ENCODE data around the gene SLITRK3. TPM values are rescaled to one million over a fixed set of nuclear protein-coding genes. Genes with fewer than 3 reads are reported as not detected.

The SLITRK3 gene
- total RNA-seq, 1 donor from 2014 or later = not detected

DNA sequence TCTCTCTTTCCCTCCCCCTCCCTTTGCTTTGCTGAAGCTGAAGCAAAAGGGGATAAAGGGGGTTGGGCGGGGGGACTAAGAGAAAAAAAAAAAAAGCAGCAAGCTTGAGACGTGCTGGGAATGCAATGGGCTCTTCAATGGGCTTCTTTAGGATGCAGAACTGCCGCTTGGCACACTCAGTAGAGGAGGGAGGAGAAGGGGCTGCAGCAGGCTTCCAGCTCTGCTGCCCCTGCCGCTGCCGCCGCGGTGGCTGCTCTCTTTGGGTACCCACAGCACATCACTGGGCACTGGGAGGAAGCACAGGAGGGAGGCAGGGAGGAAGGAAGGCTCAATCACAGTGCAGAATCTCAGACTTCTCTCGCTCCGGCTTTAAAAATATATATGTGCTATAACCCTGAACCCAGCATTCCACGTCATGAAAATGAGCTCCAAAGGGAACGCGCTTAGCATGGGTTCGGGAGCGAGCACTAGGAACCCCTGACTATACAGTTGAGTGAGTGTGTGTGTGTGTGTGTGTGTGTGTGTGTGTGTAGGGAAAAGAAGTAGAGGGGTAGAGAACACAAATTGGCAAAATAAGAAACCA, 3.5 kb downstream of the SLITRK3 start:
- TF ChIP-seq, protein P1, sequence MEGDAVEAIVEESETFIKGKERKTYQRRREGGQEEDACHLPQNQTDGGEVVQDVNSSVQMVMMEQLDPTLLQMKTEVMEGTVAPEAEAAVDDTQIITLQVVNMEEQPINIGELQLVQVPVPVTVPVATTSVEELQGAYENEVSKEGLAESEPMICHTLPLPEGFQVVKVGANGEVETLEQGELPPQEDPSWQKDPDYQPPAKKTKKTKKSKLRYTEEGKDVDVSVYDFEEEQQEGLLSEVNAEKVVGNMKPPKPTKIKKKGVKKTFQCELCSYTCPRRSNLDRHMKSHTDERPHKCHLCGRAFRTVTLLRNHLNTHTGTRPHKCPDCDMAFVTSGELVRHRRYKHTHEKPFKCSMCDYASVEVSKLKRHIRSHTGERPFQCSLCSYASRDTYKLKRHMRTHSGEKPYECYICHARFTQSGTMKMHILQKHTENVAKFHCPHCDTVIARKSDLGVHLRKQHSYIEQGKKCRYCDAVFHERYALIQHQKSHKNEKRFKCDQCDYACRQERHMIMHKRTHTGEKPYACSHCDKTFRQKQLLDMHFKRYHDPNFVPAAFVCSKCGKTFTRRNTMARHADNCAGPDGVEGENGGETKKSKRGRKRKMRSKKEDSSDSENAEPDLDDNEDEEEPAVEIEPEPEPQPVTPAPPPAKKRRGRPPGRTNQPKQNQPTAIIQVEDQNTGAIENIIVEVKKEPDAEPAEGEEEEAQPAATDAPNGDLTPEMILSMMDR (IDR thresholded peaks at IDR 0.05; ENCODE audit: unreplicated experiment) = no peak
- H3K27ac Mint-ChIP-seq (ENCODE audit: unreplicated experiment) = no peak overlapping the region
- peaks cover 39% of the 10 kb centered on the region for H3K4me1 Mint-ChIP-seq (ENCODE audit: unreplicated experiment)
- H3K4me3 Mint-ChIP-seq (ENCODE audit: unreplicated experiment) = peak overlapping the region; percentile 82
- peaks cover 3% of the 10 kb centered on the region for H3K36me3 Mint-ChIP-seq (ENCODE audit: low read depth, unreplicated experiment)
- DNase-seq (ENCODE audit: low spot score) = peak; percentile 13
- no peaks in the 10 kb centered on the region for H3K9me3 Mint-ChIP-seq (ENCODE audit: unreplicated experiment)
- H3K27me3 Mint-ChIP-seq (ENCODE audit: unreplicated experiment) = peaks cover 24% of the 10 kb centered on the region

DNA sequence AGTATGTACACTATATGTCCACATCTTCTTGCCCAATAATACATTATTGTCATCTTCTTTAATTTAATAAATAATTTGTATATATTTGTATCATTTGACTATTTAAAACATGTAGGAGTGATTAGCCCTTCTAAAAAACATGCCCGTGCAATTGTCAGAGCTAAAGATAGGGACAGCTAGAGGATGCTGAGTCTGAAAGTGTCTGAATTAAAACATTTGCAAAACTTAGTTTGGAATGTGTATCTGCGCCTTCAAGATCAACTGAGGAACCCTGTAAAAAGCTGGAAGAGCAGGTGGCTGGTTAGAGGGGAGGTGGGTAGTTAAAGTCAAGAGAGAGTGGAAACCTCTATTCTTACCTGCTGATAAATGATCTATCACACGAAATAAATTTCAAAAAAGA, 4.7 kb downstream of the SLITRK3 start:
- TF ChIP-seq, protein P1 (IDR thresholded peaks at IDR 0.05; ENCODE audit: unreplicated experiment) = no peak
- H3K4me3 Mint-ChIP-seq (ENCODE audit: unreplicated experiment) = no peak overlapping the region

DNA sequence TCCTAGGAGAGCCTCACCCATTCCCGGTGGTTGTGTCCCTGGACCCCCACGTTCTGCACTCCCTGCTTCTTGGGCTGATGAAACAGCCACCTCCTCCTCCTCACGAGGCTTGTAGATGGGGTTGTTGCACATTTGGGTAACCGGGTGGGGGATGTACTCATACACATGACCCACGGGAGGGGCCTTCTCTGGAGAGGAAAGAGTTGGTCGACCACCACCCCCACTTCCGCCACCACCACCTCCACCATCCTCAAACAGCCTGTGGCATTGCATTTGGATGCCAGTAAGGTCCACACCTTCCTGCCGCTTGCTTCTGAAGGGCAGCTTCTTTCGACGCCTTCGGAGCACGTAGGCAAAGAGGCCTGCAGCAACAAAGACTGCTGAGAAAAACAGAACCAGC, 7.7 kb downstream of the SLITRK3 start:
- peaks cover 9% of the 10 kb centered on the region for H3K4me1 Mint-ChIP-seq (ENCODE audit: unreplicated experiment)
- H3K4me3 Mint-ChIP-seq (ENCODE audit: unreplicated experiment) = no peak overlapping the region
- TF ChIP-seq, protein P1 (IDR thresholded peaks at IDR 0.05; ENCODE audit: unreplicated experiment) = no peak
- no peaks in the 10 kb centered on the region for H3K36me3 Mint-ChIP-seq (ENCODE audit: low read depth, unreplicated experiment)
- H3K27me3 Mint-ChIP-seq (ENCODE audit: unreplicated experiment) = peaks cover 2% of the 10 kb centered on the region
- H3K9me3 Mint-ChIP-seq (ENCODE audit: unreplicated experiment) = no peaks in the 10 kb centered on the region
- no peak for DNase-seq (ENCODE audit: low spot score)
- no peak overlapping the region for H3K27ac Mint-ChIP-seq (ENCODE audit: unreplicated experiment)

More for the DNA sequence above, 4.7 kb downstream of the SLITRK3 start:
- Mint-ChIP-seq H3K27ac (ENCODE audit: unreplicated experiment) (no peak overlapping the region), H3K36me3 (ENCODE audit: low read depth, unreplicated experiment) (no peaks in the 10 kb centered on the region), H3K9me3 (ENCODE audit: unreplicated experiment) (no peaks in the 10 kb centered on the region), H3K27me3 (ENCODE audit: unreplicated experiment) (peaks cover 19% of the 10 kb centered on the region), H3K4me1 (ENCODE audit: unreplicated experiment) (peaks cover 33% of the 10 kb centered on the region)
- DNase-seq (ENCODE audit: low spot score) = no peak

DNA sequence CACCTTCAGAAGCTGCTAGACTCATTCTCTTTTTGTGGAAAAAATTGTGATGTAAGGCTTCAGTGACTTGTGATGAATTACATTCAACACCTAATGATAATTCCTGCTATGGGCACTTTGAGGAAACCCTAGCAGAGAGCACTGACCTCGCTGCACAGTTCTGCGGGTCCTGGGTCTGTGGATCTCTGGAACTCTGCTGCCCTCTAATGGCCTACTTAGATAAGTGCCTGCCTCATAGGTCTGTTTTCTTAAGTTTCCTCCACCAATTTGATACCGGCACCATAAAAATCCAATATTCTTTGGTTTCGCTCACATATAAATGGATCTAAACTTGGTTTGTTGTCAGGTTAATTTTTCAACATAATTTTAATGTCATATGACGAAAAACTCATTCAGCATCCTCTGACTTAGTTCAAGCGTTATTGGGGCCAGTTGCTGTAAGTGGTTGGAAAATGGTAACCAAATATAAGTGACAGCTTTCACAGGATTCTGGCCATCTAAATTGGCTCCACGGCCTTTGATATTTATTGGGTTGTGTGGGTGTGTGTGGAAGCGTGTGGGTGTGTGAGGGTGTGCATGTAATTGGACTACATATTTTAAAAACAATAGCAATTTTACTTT, 10.4 kb downstream of the SLITRK3 start:
- Mint-ChIP-seq H3K9me3 (ENCODE audit: unreplicated experiment) (no peaks in the 10 kb centered on the region), H3K4me1 (ENCODE audit: unreplicated experiment) (no peaks in the 10 kb centered on the region), H3K27me3 (ENCODE audit: unreplicated experiment) (no peaks in the 10 kb centered on the region), H3K36me3 (ENCODE audit: low read depth, unreplicated experiment) (no peaks in the 10 kb centered on the region), H3K27ac (ENCODE audit: unreplicated experiment) (no peak overlapping the region), H3K4me3 (ENCODE audit: unreplicated experiment) (no peak overlapping the region)
- TF ChIP-seq, protein P1 (IDR thresholded peaks at IDR 0.05; ENCODE audit: unreplicated experiment) = peak; percentile 76
- peak; percentile 67 for DNase-seq (ENCODE audit: low spot score)

DNA sequence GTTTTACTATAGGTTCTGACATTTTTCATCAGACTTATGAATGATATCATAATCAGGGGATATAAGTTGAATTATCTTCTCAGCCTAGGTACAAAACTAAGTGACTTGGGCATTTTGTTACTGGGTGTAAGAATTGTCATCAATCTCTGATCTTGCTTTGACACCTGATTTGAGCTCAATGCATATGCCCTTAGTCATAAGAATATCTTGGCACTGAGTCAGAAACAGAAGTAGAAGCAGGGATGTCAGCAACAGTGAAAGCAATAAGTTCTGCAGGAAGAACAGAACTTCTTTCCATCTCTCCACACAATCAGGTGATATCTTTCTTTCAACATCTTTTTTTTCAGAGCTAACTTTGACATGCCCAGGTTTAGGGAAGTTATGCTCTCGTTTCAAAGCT, 14.6 kb downstream of the SLITRK3 start:
- Mint-ChIP-seq H3K9me3 (ENCODE audit: unreplicated experiment) (no peaks in the 10 kb centered on the region), H3K36me3 (ENCODE audit: low read depth, unreplicated experiment) (no peaks in the 10 kb centered on the region)

More for the DNA sequence above, 14.6 kb downstream of the SLITRK3 start:
- Mint-ChIP-seq H3K27me3 (ENCODE audit: unreplicated experiment) (no peaks in the 10 kb centered on the region), H3K4me1 (ENCODE audit: unreplicated experiment) (peaks cover 6% of the 10 kb centered on the region), H3K27ac (ENCODE audit: unreplicated experiment) (no peak overlapping the region), H3K4me3 (ENCODE audit: unreplicated experiment) (no peak overlapping the region)
- TF ChIP-seq, protein P1 (IDR thresholded peaks at IDR 0.05; ENCODE audit: unreplicated experiment) = no peak
- DNase-seq (ENCODE audit: low spot score) = no peak
